Measurements from ENCODE around the gene HOXA11. TPM values are rescaled to one million over a fixed set of nuclear protein-coding genes. Genes with fewer than 3 reads are reported as not detected.

The HOXA11 gene
- total RNA-seq, 2 donors from 2014 or later, result 0.28 to 3.7 TPM

DNA sequence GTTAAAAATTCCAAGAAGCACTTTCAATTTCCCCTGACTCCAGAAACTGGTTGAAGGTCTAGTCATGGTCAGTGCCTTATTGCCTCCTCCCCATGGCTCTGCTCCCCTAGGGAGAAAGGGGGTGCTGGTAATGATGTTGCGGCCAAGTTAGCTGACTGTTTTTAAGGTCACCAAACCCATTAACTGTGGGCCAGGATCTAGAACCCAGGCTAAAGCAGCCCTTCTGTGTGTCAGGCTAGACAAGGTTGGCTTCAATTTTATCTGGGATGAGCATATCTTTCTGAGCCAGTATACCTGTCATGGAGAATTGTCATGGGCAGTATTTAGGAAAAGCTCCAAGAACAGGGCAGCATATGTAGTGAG, 26.0 kb upstream of the HOXA11 start:
- TF ChIP-seq, protein P1, sequence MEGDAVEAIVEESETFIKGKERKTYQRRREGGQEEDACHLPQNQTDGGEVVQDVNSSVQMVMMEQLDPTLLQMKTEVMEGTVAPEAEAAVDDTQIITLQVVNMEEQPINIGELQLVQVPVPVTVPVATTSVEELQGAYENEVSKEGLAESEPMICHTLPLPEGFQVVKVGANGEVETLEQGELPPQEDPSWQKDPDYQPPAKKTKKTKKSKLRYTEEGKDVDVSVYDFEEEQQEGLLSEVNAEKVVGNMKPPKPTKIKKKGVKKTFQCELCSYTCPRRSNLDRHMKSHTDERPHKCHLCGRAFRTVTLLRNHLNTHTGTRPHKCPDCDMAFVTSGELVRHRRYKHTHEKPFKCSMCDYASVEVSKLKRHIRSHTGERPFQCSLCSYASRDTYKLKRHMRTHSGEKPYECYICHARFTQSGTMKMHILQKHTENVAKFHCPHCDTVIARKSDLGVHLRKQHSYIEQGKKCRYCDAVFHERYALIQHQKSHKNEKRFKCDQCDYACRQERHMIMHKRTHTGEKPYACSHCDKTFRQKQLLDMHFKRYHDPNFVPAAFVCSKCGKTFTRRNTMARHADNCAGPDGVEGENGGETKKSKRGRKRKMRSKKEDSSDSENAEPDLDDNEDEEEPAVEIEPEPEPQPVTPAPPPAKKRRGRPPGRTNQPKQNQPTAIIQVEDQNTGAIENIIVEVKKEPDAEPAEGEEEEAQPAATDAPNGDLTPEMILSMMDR (IDR thresholded peaks at IDR 0.05), result no peak
- Histone ChIP-seq H3K27me3 (replicated peaks; ENCODE audit: insufficient read depth) (peaks cover 8% of the 10 kb centered on the region), H3K4me3 (no peak overlapping the region), H3K4me1 (ENCODE audit: control insufficient read depth in 1 of 2, low read depth in 2 of 2) (peaks cover 4 to 15% of the 10 kb centered on the region in 2 donors), H3K9me3 (no peaks in the 10 kb centered on the region), H3K36me3 (no peaks in the 10 kb centered on the region), H3K27ac (no peak overlapping the region)
- ATAC-seq (ENCODE audit: insufficient number of reproducible peaks, low FRiP score, low read depth), result no peak
- no peak for DNase-seq (ENCODE audit: low spot score)

DNA sequence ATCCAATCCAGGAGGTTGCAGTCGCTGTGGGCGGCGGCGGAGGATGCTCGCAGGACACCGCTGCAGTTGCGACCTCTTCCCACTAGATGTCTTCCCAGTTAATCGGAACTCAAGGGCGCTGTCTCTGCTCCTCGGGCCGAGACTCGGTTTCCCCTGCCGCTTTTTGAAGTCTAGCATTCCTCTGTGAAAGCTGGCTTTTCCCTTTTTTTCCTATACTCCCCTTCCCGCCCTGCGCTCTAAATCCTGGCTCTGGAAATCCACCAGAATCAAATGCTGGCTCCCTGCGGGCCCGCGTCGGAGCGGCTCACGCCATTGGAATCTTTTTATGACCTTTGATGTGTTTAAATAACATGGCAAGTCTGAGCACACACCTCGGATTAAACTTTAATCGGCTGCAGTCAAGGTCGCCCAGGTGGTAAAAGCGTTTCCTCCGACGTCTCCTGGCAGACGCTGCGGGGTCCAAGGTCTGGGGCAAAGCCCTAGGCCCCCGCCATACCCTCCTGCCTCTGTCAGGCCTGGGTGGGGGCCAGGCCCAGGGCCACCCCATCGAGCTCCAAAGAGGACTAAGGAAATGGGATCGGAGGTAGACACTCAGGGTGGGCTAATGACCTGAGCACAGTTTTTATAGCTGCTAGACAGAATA, 25.5 kb upstream of the HOXA11 start:
- no peak for ATAC-seq (ENCODE audit: insufficient number of reproducible peaks, low FRiP score, low read depth)
- no peaks in the 10 kb centered on the region for H3K36me3 ChIP-seq
- H3K4me3 ChIP-seq, result peak overlapping the region; percentile 43
- TF ChIP-seq, protein P1 (IDR thresholded peaks at IDR 0.05), result peak; percentile 71
- DNase-seq (ENCODE audit: low spot score), result no peak
- H3K9me3 ChIP-seq, result no peaks in the 10 kb centered on the region
- H3K4me1 ChIP-seq (ENCODE audit: control insufficient read depth in 1 of 2, low read depth in 2 of 2), result peaks cover 4 to 16% of the 10 kb centered on the region in 2 donors
- no peak overlapping the region for H3K27ac ChIP-seq
- peaks cover 12% of the 10 kb centered on the region for H3K27me3 ChIP-seq (replicated peaks; ENCODE audit: insufficient read depth)

DNA sequence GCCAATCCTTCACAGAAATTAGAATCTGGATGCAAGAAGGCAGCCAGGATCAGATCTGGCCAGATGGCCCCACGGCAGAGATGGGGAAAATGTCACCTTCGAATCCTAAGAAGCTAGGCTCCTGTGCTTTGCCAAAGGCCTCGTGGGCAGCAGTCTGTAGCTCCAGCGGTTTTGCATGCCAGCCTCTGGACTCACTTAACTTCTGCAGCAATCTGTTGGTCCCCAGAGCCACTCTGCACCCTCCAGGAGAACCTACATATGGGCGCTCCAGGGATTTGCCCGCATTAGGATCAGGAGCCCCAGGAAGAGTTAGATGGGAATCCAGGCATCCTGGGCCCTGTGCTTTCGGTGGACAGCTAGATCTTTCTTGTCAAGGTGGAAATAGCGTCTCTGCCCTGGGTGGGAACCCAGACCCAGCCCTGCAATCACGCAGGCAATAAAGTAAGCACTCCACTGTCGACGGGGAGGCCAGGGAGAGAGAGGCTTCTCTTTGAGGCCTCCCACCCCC, 25.0 kb upstream of the HOXA11 start:
- Histone ChIP-seq H3K36me3 (no peaks in the 10 kb centered on the region), H3K9me3 (no peaks in the 10 kb centered on the region), H3K27ac (no peak overlapping the region), H3K4me1 (ENCODE audit: control insufficient read depth in 1 of 2, low read depth in 2 of 2) (peaks cover 6 to 21% of the 10 kb centered on the region in 2 donors), H3K4me3 (no peak overlapping the region), H3K27me3 (replicated peaks; ENCODE audit: insufficient read depth) (peaks cover 17% of the 10 kb centered on the region)
- TF ChIP-seq, protein P1 (IDR thresholded peaks at IDR 0.05), result no peak
- no peak for DNase-seq (ENCODE audit: low spot score)
- ATAC-seq (ENCODE audit: insufficient number of reproducible peaks, low FRiP score, low read depth), result no peak

DNA sequence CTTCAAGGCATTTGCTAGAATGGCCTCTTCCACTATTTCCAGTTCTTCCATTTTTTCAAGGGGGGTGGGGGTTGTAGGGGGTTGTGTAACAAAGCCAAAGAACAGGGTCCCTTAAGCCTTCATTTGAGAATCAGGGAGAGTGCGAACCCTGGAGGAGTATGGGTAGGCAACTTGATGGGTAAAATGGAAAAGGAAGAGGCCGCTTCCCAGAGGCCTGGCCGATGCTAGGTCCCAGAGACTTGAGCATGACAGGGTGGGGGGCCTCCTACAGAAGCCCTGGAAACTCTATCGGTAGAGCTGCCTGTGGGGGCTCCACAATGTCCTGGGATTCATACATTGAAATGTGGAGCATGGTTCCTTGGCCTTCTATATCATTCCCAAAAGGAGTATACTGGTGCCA, 24.0 kb upstream of the HOXA11 start:
- Histone ChIP-seq H3K27me3 (replicated peaks; ENCODE audit: insufficient read depth) (peaks cover 27% of the 10 kb centered on the region), H3K4me1 (ENCODE audit: control insufficient read depth in 1 of 2, low read depth in 2 of 2) (peaks cover 9 to 27% of the 10 kb centered on the region in 2 donors), H3K9me3 (no peaks in the 10 kb centered on the region), H3K27ac (no peak overlapping the region), H3K4me3 (no peak overlapping the region), H3K36me3 (no peaks in the 10 kb centered on the region)
- no peak for DNase-seq (ENCODE audit: low spot score)
- ATAC-seq (ENCODE audit: insufficient number of reproducible peaks, low FRiP score, low read depth), result no peak
- TF ChIP-seq, protein P1 (IDR thresholded peaks at IDR 0.05), result no peak

DNA sequence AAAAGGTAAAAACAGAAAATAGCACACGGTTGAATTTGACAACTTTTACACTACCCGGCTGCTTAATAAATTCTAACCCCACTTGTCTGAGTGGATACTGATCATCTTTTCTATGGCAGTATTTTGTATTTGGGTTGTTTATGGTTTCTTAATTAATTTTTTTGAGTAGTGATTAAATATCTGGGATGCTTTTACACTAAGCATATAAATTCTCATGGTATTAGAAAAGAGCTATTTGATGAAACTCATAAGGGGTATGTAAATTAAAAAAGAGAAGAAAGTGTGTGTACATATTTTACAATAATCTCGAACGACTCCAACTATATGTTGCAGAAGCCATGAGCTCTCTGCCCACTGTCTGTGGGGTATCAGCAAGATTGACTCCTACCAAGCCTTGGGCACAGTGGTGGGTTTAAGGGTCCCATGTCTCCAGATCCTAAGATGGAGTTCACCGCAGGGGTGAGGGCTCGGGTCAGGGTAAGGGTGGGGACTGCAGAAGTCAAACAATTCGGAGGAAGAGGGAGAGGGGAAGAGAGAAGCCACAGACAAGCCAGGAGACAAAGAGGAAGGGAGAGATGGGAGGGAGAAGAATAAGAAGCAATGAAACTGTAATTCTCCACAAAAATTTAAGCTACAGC, 22.4 kb upstream of the HOXA11 start:
- Histone ChIP-seq H3K9me3 (no peaks in the 10 kb centered on the region), H3K27ac (no peak overlapping the region), H3K27me3 (replicated peaks; ENCODE audit: insufficient read depth) (peaks cover 41% of the 10 kb centered on the region), H3K4me1 (ENCODE audit: control insufficient read depth in 1 of 2, low read depth in 2 of 2) (peaks cover 9 to 18% of the 10 kb centered on the region in 2 donors), H3K4me3 (no peak overlapping the region), H3K36me3 (no peaks in the 10 kb centered on the region)
- TF ChIP-seq, protein P1 (IDR thresholded peaks at IDR 0.05), result no peak
- no peak for ATAC-seq (ENCODE audit: insufficient number of reproducible peaks, low FRiP score, low read depth)
- no peak for DNase-seq (ENCODE audit: low spot score)

All from thoracic aorta (tissue), 2 donors.